Kidney (tissue), 14 donors: ENCODE measurements around the gene TEPSIN. TPM values are rescaled to one million over a fixed set of nuclear protein-coding genes. Genes with fewer than 3 reads are reported as not detected.
A peak's percentile ranks its signal among the peaks of the same experiment; 100 is the strongest.

ENCODE experiments used
- DNase-seq, 5 donors: peaks; one replicate each; pipeline ENCODE4 v3.0.0-alpha.2; 2013 to 2020
- FAIRE-seq: peaks from 2 replicates; lab custom pipeline; 2012; peaks lifted over from hg19 to GRCh38; lab: Jason Lieb, UNC
- H3K27ac ChIP-seq, 2 donors: one replicate each; pipeline ENCODE4 v1.7.0; 2013; ENCODE audit warnings: low read depth in 2 of 2, low read length in 2 of 2, inconsistent platforms in 1 of 2
- H3K27me3 ChIP-seq: one replicate; pipeline ENCODE4 v1.7.1; 2013; ENCODE audit warnings: low read length, inconsistent platforms; ENCODE audit not compliant: control insufficient read depth, insufficient read depth
- H3K36me3 ChIP-seq, 3 donors: one replicate each; pipeline versions ENCODE4 v1.7.0 to v1.7.1; 2013; ENCODE audit warnings: low read length in 3 of 3, control low read depth in 1 of 3, inconsistent platforms in 1 of 3; ENCODE audit not compliant: insufficient read depth in 3 of 3, control insufficient read depth in 2 of 3
- H3K4me1 ChIP-seq, 3 donors: one replicate each; pipeline versions ENCODE4 v1.7.0 to v1.7.1; 2013; ENCODE audit warnings: low read length in 3 of 3, inconsistent platforms in 1 of 3, low read depth in 1 of 3; ENCODE audit not compliant: control insufficient read depth in 2 of 3, insufficient read depth in 2 of 3
- H3K4me3 ChIP-seq, 3 donors: one replicate each; pipeline versions ENCODE4 v1.7.0 to v1.8.1; 2013; ENCODE audit warnings: low read length in 3 of 3, control low read depth in 1 of 3, inconsistent platforms in 1 of 3
- H3K9ac ChIP-seq, 3 donors: one replicate each; pipeline versions ENCODE4 v1.7.0 to v1.7.1; 2013; ENCODE audit warnings: low read length in 3 of 3, control low read depth in 1 of 3, inconsistent platforms in 1 of 3
- H3K9me3 ChIP-seq, 3 donors: one replicate each; pipeline versions ENCODE4 v1.7.0 to v1.7.1; 2013; ENCODE audit warnings: low read length in 3 of 3, control low read depth in 1 of 3, inconsistent platforms in 1 of 3; ENCODE audit not compliant: control insufficient read depth in 2 of 3, insufficient read depth in 1 of 3
- CTCF ChIP-seq: IDR thresholded peaks from 3 replicates; pipeline ENCODE4 v1.5.1; 2012; ENCODE audit warnings: mild to moderate bottlenecking, moderate library complexity, borderline replicate concordance; ENCODE audit not compliant: insufficient read depth; ENCODE audit errors: extremely low read depth
- intact Hi-C: fragments of 100-400 bp; cut with DNase I; formaldehyde crosslinking; loops from one replicate; pipeline ENCODE4 v1.11.1; 2022
- polyA plus RNA-seq: library from polyadenylated mRNA; stranded (reverse); fragments of 350-450 nt; fragmentation: Illumina TruSeq; extraction: RNeasy Lipid Tissue Mini Kit (QIAGEN cat#74804); gene quantifications from one replicate; pipeline ENCODE4 v1.2.3, GENCODE V29; 2014; ENCODE audit warnings: low read depth, low replicate concordance; ENCODE audit not compliant: insufficient read depth
- total RNA-seq: library from RNA; stranded (reverse); fragmentation: NEBNext Ultra II Directional; extraction: Animal tissue kit (Norgen Biotek cat#: 25700); gene quantifications from one replicate; pipeline ENCODE4 v1.2.1, GENCODE V29; 2021
- donor health status: control.
- donor health status: control.
- donor health status: control.
- donor health status: control.
- donor health status: control.
- donor health status: DM: yes; HTN: yes; CAD: no.
- donor health status: Normal renal cell carcinoma (clear cell type).

Gene TEPSIN
- total and polyA plus RNA-seq, 2 donors from 2014 or later = 13.9 to 42.8 TPM

GRCh38 chr17:81181811-81182185, 57.1 kb downstream of the TEPSIN start:
- Histone ChIP-seq H3K27me3 (no peaks in the 10 kb centered on the region), H3K9ac (no peak overlapping the region), H3K27ac (no peak overlapping the region), H3K4me3 (no peak overlapping the region), H3K9me3 (no peaks in the 10 kb centered on the region), H3K4me1 (no peaks in the 10 kb centered on the region), H3K36me3 (no peaks in the 10 kb centered on the region)
- intact Hi-C loops = no loop called here
- TF ChIP-seq CTCF = no peak
- no peak for DNase-seq
- FAIRE-seq = no peak

DNA sequence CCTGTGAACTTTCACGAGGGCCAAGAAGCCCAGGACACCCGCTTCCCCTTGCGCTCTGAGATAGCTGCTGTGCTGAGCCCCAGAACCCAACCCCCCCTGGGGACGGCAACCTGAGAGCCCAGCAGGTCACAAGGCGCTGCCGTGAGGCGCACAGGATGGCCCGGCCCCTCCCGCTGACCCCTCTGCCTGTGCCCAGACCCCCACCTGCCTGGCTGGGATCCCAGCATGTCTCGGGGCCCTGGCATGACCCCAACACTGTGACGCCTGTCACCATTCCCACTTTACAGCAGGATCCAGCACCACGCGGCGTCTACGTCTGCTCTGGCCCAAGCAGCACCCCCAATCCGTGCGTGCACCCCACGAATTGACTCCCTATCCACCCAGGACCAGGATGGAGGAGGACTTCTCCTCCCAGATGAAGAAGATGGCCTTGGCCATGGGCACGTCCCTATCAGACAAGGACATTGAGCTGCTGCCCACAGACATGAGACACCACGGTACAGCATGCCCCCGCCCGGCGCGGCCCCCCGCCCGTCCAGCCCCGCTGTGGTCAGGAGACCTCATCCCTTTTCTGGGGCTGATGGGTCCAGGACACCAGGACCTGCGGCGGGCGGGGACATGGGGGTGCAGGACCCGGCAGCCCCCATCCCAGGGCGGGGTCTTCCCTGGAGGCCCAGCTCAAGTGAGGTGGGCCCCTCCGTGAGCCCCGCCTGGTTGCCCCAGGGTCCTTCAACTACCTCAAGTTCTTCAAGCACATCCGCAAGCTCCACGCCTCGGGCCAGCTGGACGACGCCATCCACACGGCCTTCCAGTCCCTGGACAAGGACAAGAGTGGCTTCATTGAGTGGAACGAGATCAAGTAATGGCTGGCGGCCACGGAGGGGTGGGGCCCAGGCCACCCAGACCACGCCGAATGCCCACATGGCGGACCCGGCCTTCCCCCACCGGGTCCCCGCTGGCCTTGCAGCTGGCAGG, 57.7 kb downstream of the TEPSIN start:
- Histone ChIP-seq H3K9ac (no peak overlapping the region), H3K4me1 (no peaks in the 10 kb centered on the region), H3K27ac (no peak overlapping the region), H3K4me3 (no peak overlapping the region), H3K9me3 (no peaks in the 10 kb centered on the region), H3K36me3 (no peaks in the 10 kb centered on the region), H3K27me3 (no peaks in the 10 kb centered on the region)
- FAIRE-seq (no peak), DNase-seq (no peak)
- no peak for TF ChIP-seq CTCF
- intact Hi-C loops = no loop called here

DNA sequence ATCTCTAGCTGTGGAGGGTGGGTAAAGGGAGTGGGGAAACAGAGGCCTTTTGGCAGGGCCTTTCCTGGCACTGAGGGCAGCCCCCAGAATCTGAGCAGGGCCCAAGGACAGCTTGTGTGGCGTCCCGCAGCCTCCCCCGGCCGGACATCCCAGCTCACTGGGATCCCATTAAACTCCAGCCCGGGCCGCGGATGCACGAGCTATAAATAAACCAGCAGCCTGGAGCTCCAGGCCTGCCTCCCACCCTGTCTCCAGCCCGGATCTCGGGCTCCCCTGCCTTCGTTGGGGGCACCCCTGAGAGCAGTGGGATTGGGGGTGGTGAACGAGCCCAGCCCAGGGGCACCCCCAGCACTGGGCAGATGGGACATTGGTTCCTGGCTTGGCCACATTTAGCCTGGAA, 59.0 kb downstream of the TEPSIN start:
- no peaks in the 10 kb centered on the region for H3K27me3 ChIP-seq
- no peak for FAIRE-seq
- intact Hi-C loops = no loop called here

More for the DNA sequence above, 59.0 kb downstream of the TEPSIN start:
- H3K36me3 ChIP-seq = no peaks in the 10 kb centered on the region
- peak in 1 of 5 donors; percentile 52 for DNase-seq
- H3K9ac ChIP-seq = no peak overlapping the region
- H3K27ac ChIP-seq = no peak overlapping the region
- H3K4me3 ChIP-seq = no peak overlapping the region
- H3K4me1 ChIP-seq = no peaks in the 10 kb centered on the region
- no peaks in the 10 kb centered on the region for H3K9me3 ChIP-seq
- no peak for TF ChIP-seq CTCF
